Lung (tissue), 12 donors: ENCODE measurements around the gene NANS. TPM values are rescaled to one million over a fixed set of nuclear protein-coding genes. Genes with fewer than 3 reads are reported as not detected.
A peak's percentile ranks its signal among the peaks of the same experiment; 100 is the strongest.

Experiments used
- ATAC-seq: fragments of 200-7000 bp; cut with Tn5 transposase; one replicate; pipeline ENCODE4 v1.9.1; 2020; ENCODE audit warnings: moderate number of reproducible peaks; ENCODE audit not compliant: insufficient read depth, low FRiP score
- DNase-seq, 3 donors: peaks; one replicate each; pipeline ENCODE4 v3.0.0-alpha.2; 2013 to 2017
- H3K27ac ChIP-seq, 2 donors: one replicate each; pipeline ENCODE4 v1.5.1; 2013; ENCODE audit warnings: mild to moderate bottlenecking in 2 of 2, moderate library complexity in 2 of 2, control low read depth in 1 of 2, inconsistent platforms in 1 of 2, low read depth in 1 of 2, low read length in 1 of 2
- H3K27me3 ChIP-seq, 3 donors: one replicate each; pipeline ENCODE4 v1.5.1; 2013; ENCODE audit warnings: low read length in 2 of 3; ENCODE audit not compliant: control insufficient read depth in 3 of 3, insufficient read depth in 3 of 3
- H3K36me3 ChIP-seq, 4 donors: one replicate each; pipeline ENCODE4 v1.5.1; 2013; ENCODE audit warnings: low read length in 4 of 4, mild to moderate bottlenecking in 1 of 4, moderate library complexity in 1 of 4; ENCODE audit not compliant: control insufficient read depth in 4 of 4, insufficient read depth in 4 of 4
- H3K4me1 ChIP-seq, 5 donors: one replicate each; pipeline ENCODE4 v1.5.1; 2013; ENCODE audit warnings: low read length in 5 of 5, mild to moderate bottlenecking in 2 of 5, moderate library complexity in 1 of 5; ENCODE audit not compliant: control insufficient read depth in 5 of 5, insufficient read depth in 5 of 5
- H3K4me3 ChIP-seq: one replicate; pipeline ENCODE4 v1.5.1; 2013; ENCODE audit warnings: mild to moderate bottlenecking, control low read depth, moderate library complexity
- H3K9ac ChIP-seq, 2 donors: one replicate each; pipeline ENCODE4 v1.5.1; 2013; ENCODE audit warnings: low read length in 2 of 2, control low read depth in 1 of 2; ENCODE audit not compliant: insufficient read depth in 1 of 2
- H3K9me3 ChIP-seq, 4 donors: one replicate each; pipeline ENCODE4 v1.5.1; 2013; ENCODE audit warnings: low read length in 3 of 4, mild to moderate bottlenecking in 1 of 4, moderate library complexity in 1 of 4; ENCODE audit not compliant: control insufficient read depth in 4 of 4, insufficient read depth in 3 of 4
- WGBS, 2 donors: extraction: QIAGEN DNeasy Blood & Tissue Kit; methylation state at CpG; one replicate each; pipeline ENCODE4 v1.1.7; 2013; 5-methylcytosine and 5-hydroxymethylcytosine counted together
- polyA plus RNA-seq, 2 donors: library from polyadenylated mRNA; stranded (reverse); fragments of 200-250 nt; gene quantifications; one replicate each; pipeline ENCODE4 v1.2.1, GENCODE V29; 2013
- total RNA-seq, 2 donors: library from RNA; depleted of rRNA in 1 of 2; stranded (reverse); fragments of >200 nt in 1 of 2; gene quantifications; one replicate each; pipeline ENCODE4 v1.2.1, GENCODE V29; 2014 to 2021
- TF ChIP-seq, protein P1 (sequence below): IDR thresholded peaks from 2 replicates; pipeline ENCODE4 v1.5.1; 2012; ENCODE audit warnings: mild to moderate bottlenecking; ENCODE audit errors: control extremely low read depth, extremely low read depth
- donor health status: control.
- donor health status: control.
- donor health status: Bipolar disorder and iron deficiency.
- donor health status: healthy.
- donor health status: DM: yes; HTN: yes; CAD: no.

NANS gene
- total and polyA plus RNA-seq, 4 donors = 50.6 to 109 (median 74.4) TPM

DNA sequence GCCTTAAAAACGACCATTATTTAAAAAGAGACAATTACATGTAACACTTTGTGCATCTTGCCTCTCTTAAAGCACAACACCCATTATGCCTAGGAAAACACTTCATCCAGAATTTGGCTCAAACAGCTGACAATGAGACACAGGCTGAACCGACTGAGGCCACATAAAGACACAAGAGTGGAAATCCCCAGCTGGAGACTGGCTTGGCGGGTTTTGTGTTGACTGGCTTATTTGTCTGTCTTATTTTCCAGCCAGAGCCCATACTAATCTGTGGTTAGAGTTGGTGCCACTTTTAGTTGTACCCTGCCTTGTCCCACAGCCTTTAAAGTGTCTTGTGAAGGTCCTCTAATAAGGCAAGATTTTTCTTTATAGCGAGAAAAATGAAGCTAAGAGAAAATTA, 41.3 kb downstream of the NANS start:
- no peak overlapping the region for H3K9ac ChIP-seq
- no peaks in the 10 kb centered on the region for H3K9me3 ChIP-seq
- peaks cover 0 to 2% (median 0%) of the 10 kb centered on the region in 5 donors for H3K4me1 ChIP-seq
- no peaks in the 10 kb centered on the region for H3K27me3 ChIP-seq
- H3K4me3 ChIP-seq = no peak overlapping the region
- peaks cover 0 to 17% (median 3%) of the 10 kb centered on the region in 4 donors for H3K36me3 ChIP-seq
- H3K27ac ChIP-seq = no peak overlapping the region
- TF ChIP-seq, protein P1, sequence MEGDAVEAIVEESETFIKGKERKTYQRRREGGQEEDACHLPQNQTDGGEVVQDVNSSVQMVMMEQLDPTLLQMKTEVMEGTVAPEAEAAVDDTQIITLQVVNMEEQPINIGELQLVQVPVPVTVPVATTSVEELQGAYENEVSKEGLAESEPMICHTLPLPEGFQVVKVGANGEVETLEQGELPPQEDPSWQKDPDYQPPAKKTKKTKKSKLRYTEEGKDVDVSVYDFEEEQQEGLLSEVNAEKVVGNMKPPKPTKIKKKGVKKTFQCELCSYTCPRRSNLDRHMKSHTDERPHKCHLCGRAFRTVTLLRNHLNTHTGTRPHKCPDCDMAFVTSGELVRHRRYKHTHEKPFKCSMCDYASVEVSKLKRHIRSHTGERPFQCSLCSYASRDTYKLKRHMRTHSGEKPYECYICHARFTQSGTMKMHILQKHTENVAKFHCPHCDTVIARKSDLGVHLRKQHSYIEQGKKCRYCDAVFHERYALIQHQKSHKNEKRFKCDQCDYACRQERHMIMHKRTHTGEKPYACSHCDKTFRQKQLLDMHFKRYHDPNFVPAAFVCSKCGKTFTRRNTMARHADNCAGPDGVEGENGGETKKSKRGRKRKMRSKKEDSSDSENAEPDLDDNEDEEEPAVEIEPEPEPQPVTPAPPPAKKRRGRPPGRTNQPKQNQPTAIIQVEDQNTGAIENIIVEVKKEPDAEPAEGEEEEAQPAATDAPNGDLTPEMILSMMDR = no peak
- DNase-seq (no peak), ATAC-seq (no peak)
- WGBS, 2 donors = 70 to 90% methylated on average over 4 of the region's 4 CpGs

DNA sequence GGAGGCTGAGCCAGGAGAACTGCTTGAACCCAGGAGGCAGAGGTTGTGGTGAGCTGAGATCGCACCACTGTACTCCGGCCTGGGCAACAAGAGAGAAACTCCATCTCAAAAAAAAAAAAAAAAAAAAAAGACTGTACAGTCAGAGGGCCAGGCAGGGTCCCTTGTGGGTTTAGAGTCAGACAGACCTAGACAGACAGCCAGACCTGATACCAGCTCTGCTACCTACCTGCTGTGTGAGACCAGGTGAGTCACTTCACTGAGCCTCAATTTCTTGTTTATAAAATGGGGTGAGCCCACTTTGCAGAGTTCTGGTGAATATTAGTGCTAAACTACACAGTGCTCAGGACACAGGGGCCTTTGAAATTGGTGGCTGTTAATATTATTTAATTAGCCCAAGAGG, 42.8 kb downstream of the NANS start:
- TF ChIP-seq, protein P1 = no peak
- WGBS, 2 donors = 96% methylated on average over 2 of the region's 2 CpGs; no CpG with 5 or more reads in 1 of the 2 donors
- Histone ChIP-seq H3K9me3 (no peaks in the 10 kb centered on the region), H3K27ac (no peak overlapping the region), H3K9ac (no peak overlapping the region), H3K4me1 (peaks cover 0 to 2% (median 0%) of the 10 kb centered on the region in 5 donors), H3K36me3 (peaks cover 0 to 15% (median 3%) of the 10 kb centered on the region in 4 donors), H3K4me3 (no peak overlapping the region), H3K27me3 (no peaks in the 10 kb centered on the region)
- ATAC-seq = no peak
- no peak for DNase-seq

DNA sequence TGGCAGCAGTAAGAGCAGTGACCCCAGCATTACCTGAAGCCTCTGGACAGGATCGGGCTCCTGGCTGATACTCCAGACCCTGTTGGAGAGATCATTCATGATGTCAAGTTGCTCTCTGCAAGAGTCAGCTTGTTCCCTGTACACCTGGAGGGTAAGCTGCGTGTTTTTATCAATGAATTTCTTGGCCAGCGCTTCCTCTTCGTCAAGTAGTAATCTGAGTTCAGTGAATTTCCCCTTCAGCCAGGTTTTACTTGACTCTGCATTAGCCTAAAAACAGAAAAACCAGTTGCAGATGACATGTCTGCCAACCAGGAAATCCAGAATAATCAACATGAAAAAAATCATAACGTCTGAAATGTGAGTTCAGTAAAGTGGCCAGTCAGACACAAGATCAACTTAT, 43.4 kb downstream of the NANS start:
- Histone ChIP-seq H3K4me3 (no peak overlapping the region), H3K27me3 (no peaks in the 10 kb centered on the region), H3K36me3 (peaks cover 0 to 11% (median 3%) of the 10 kb centered on the region in 4 donors), H3K9ac (no peak overlapping the region), H3K27ac (no peak overlapping the region), H3K4me1 (peaks cover 0 to 4% (median 0%) of the 10 kb centered on the region in 5 donors), H3K9me3 (peaks cover 0 to 3% (median 0%) of the 10 kb centered on the region in 4 donors)
- ATAC-seq (no peak), DNase-seq (peak in 1 of 3 donors; percentile 37)
- TF ChIP-seq, protein P1 = no peak
- WGBS, 2 donors = 48% methylated on average over 5 of the region's 5 CpGs

DNA sequence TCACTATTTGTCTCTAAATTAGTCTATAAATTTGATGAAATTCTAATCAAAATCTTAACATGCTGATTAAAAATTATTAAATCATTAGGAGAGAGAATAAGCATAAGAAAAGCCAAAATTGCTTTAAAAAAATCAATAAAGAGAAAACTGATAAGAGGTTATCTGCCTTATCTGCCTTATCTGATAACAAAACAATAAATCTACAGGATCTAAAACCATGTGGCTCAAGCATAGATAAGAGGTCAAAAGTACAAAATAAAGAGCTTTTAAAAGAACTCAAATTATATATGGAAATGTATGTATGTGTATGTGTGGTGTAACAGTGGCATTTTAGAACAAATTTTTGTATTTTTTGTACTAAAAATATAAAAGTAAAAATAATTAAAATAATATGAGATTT, 43.9 kb downstream of the NANS start:
- peaks cover 0 to 13% (median 3%) of the 10 kb centered on the region in 4 donors for H3K36me3 ChIP-seq

More for the DNA sequence above, 43.9 kb downstream of the NANS start:
- TF ChIP-seq, protein P1 = no peak
- no peak for ATAC-seq
- Histone ChIP-seq H3K27ac (no peak overlapping the region), H3K27me3 (no peaks in the 10 kb centered on the region), H3K9ac (no peak overlapping the region), H3K4me3 (no peak overlapping the region), H3K4me1 (peaks cover 0 to 7% (median 0%) of the 10 kb centered on the region in 5 donors), H3K9me3 (peaks cover 0 to 3% (median 0%) of the 10 kb centered on the region in 4 donors)
- DNase-seq = no peak
